B cell (primary cell): ENCODE data around the gene TINAG. TPM values are rescaled to one million over a fixed set of nuclear protein-coding genes. Genes with fewer than 3 reads are reported as not detected.
"Not testable (repeated sequence)": the region's sequence is repeated elsewhere in the genome, so short reads cannot be mapped to it uniquely, and the experiment has no call there.

Experiments
- ATAC-seq: fragments of 200-7000 bp; cut with Tn5 transposase; one replicate; pipeline ENCODE4 v1.10.0; 2021; ENCODE audit warnings: low read depth, mild to moderate bottlenecking, moderate number of reproducible peaks, moderate library complexity
- CTCF ChIA-PET: fragments of 350-600 bp; sonication (Branson Sonifier 250); formaldehyde crosslinking; loops from one replicate; lab custom pipeline; 2021; ENCODE audit warnings: antibody characterized with exemption, inconsistent platforms; lab: Charles Lee
- POLR2A ChIA-PET: fragments of 350-600 bp; sonication (Branson Sonifier 250); formaldehyde crosslinking; loops from one replicate; lab custom pipeline; 2021; ENCODE audit warnings: antibody characterized with exemption; lab: Charles Lee
- DNase-seq: peaks from one replicate; pipeline ENCODE4 v3.0.0; 2013
- H2AFZ ChIP-seq: 2 replicates; pipeline ENCODE4 v1.6.1; 2012; ENCODE audit warnings: mild to moderate bottlenecking, low read depth, low read length; ENCODE audit not compliant: insufficient read depth, poor library complexity, severe bottlenecking
- H3K27ac ChIP-seq, 2 donors: 1 replicate in 1 of 2; 2 replicates in 1 of 2; pipeline ENCODE4 v1.5.1; 2012 to 2013; ENCODE audit warnings: low read length in 2 of 2, mild to moderate bottlenecking in 2 of 2, moderate library complexity in 1 of 2
- H3K27me3 ChIP-seq, 4 experiments: fragments of 200-600 bp in 1 of 4; sonication (generic) in 1 of 4; replicated peaks in 1 of 4; 1 replicate in 2 of 4; 2 replicates in 2 of 4; pipeline versions ENCODE4 v1.6.1 to v1.7.0; 2013 to 2016; ENCODE audit warnings: low read length in 3 of 4, mild to moderate bottlenecking in 2 of 4, mixed read lengths in 1 of 4, moderate library complexity in 1 of 4; ENCODE audit not compliant: insufficient read depth in 4 of 4, control insufficient read depth in 3 of 4; ENCODE audit errors: control extremely low read depth in 1 of 4
- H3K36me3 ChIP-seq, 2 experiments: replicated peaks in 1 of 2; 1 replicate in 1 of 2; 2 replicates in 1 of 2; pipeline versions ENCODE4 v1.6.1 to v1.7.1; 2013; ENCODE audit warnings: low read length in 1 of 2; ENCODE audit not compliant: insufficient read depth in 2 of 2, control insufficient read depth in 1 of 2; ENCODE audit errors: control extremely low read depth in 1 of 2, extremely low read depth in 1 of 2
- H3K4me1 ChIP-seq, 2 donors: fragments of 200-600 bp in 1 of 2; sonication (generic) in 1 of 2; 1 replicate in 1 of 2; 2 replicates in 1 of 2; pipeline versions ENCODE4 v1.5.1 to v1.6.1; 2013 to 2017; ENCODE audit warnings: low read length in 2 of 2; ENCODE audit not compliant: control insufficient read depth in 2 of 2, insufficient read depth in 2 of 2
- H3K4me2 ChIP-seq: replicated peaks from 2 replicates; pipeline ENCODE3; 2012; ENCODE audit warnings: mild to moderate bottlenecking, low read depth, low read length; ENCODE audit not compliant: poor library complexity, severe bottlenecking
- H3K4me3 ChIP-seq, 5 experiments: fragments of 200-600 bp in 1 of 5; sonication (generic) in 1 of 5; 1 replicate in 3 of 5; 2 replicates in 2 of 5; pipeline versions ENCODE4 v1.5.1 to v1.7.0; 2011 to 2016; ENCODE audit warnings: low read length in 4 of 5, mild to moderate bottlenecking in 4 of 5, low read depth in 2 of 5, control low read depth in 1 of 5, moderate library complexity in 1 of 5; ENCODE audit not compliant: insufficient read depth in 1 of 5; ENCODE audit errors: control extremely low read depth in 1 of 5, extremely low read depth in 1 of 5
- H3K79me2 ChIP-seq: fragments of 200-600 bp; sonication (generic); one replicate; pipeline ENCODE4 v1.6.0; 2016; ENCODE audit warnings: low read length; ENCODE audit not compliant: control insufficient read depth, insufficient read depth
- H3K9ac ChIP-seq: fragments of 200-600 bp; sonication (generic); 2 replicates; pipeline ENCODE4 v1.6.1; 2017; ENCODE audit warnings: mild to moderate bottlenecking, low read length, moderate library complexity
- H3K9me3 ChIP-seq, 3 donors: one replicate each; pipeline versions ENCODE4 v1.6.1 to v1.7.1; 2013; ENCODE audit warnings: low read length in 2 of 3; ENCODE audit not compliant: control insufficient read depth in 2 of 3, insufficient read depth in 1 of 3; ENCODE audit errors: control extremely low read depth in 1 of 3
- H4K20me1 ChIP-seq: 2 replicates; pipeline ENCODE4 v1.6.0; 2012; ENCODE audit warnings: mild to moderate bottlenecking, low read length; ENCODE audit not compliant: insufficient read depth, control insufficient read depth, poor library complexity, severe bottlenecking
- H3K27ac Mint-ChIP-seq: one replicate; pipeline ENCODE4 v1.8.0; 2021; ENCODE audit warnings: mixed read lengths
- H3K27me3 Mint-ChIP-seq: one replicate; pipeline ENCODE4 v1.8.0; 2021; ENCODE audit warnings: mixed read lengths
- H3K4me1 Mint-ChIP-seq: one replicate; pipeline ENCODE4 v1.8.0; 2021; ENCODE audit warnings: mixed read lengths
- H3K4me3 Mint-ChIP-seq: one replicate; pipeline ENCODE4 v1.8.0; 2021; ENCODE audit warnings: mixed read lengths
- H3K9me3 Mint-ChIP-seq: one replicate; pipeline ENCODE4 v1.8.0; 2022; ENCODE audit warnings: mixed read lengths; ENCODE audit not compliant: insufficient read depth
- CTCF ChIP-seq: fragments of 200-600 bp; IDR thresholded peaks from one replicate; pipeline ENCODE4 v1.8.0; 2022; ENCODE audit warnings: antibody characterized with exemption, mild to moderate bottlenecking
- EZH2 ChIP-seq: IDR thresholded peaks from 2 replicates; pipeline ENCODE4 v1.6.1; 2012; ENCODE audit warnings: borderline replicate concordance, low read depth, mild to moderate bottlenecking, moderate library complexity, low read length; ENCODE audit not compliant: insufficient read depth, poor library complexity, severe bottlenecking
- WGBS: methylation state at CpG from one replicate; pipeline ENCODE4 v1.1.5; 2013; ENCODE audit warnings: missing lambda C conversion rate; ENCODE audit not compliant: insufficient coverage; 5-methylcytosine and 5-hydroxymethylcytosine counted together
- intact Hi-C: fragments of 100-400 bp; cut with micrococcal nuclease; formaldehyde crosslinking; loops from one replicate; pipeline ENCODE4 v1.10.0; 2022
- polyA plus RNA-seq: library from polyadenylated mRNA; depleted of rRNA; stranded (reverse); fragments of >200 nt; gene quantifications from 2 replicates; pipeline ENCODE4 v1.2.3, GENCODE V29; 2012
- total RNA-seq, 2 donors: library from RNA; stranded (reverse); fragments of 120-200 nt in 1 of 2; gene quantifications; 1 replicate in 1 of 2; 2 replicates in 1 of 2; pipeline versions ENCODE4 v1.2.3 to v1.2.4, GENCODE V29; 2013 to 2022

TINAG gene
- total and polyA plus RNA-seq, 2 donors (not counting 1 experiment from before 2014, with no cell fraction given), result not detected

- no peak for DNase-seq
- intact Hi-C loops, result no loop called here
- Histone ChIP-seq H3K79me2 (no peaks in the 10 kb centered on the region), H3K4me3 (no peak overlapping the region), H2AFZ (no peak overlapping the region), H3K36me3 (no peaks in the 10 kb centered on the region), H3K27me3 (no peaks in the 10 kb centered on the region), H3K4me1 (no peaks in the 10 kb centered on the region), H3K9ac (no peak overlapping the region), H3K4me2 (no peak overlapping the region), H3K27ac (no peak overlapping the region), H4K20me1 (no peaks in the 10 kb centered on the region), H3K9me3 (no peaks in the 10 kb centered on the region)
- H3K4me3 Mint-ChIP-seq, result no peak overlapping the region
- no peaks in the 10 kb centered on the region for H3K27me3 Mint-ChIP-seq
- no peak overlapping the region for H3K27ac Mint-ChIP-seq
- peaks cover 2% of the 10 kb centered on the region for H3K9me3 Mint-ChIP-seq
- CTCF ChIA-PET, result no interaction called here
- no peaks in the 10 kb centered on the region for H3K4me1 Mint-ChIP-seq
- ATAC-seq, result no peak
- no CpG with 5 or more reads among the region's 1 CpG for WGBS
- TF ChIP-seq EZH2 (no peak), CTCF (no peak)
- POLR2A ChIA-PET, result no interaction called here
Observed at GRCh38 chr6:54320871-54321270, 12.6 kb downstream of the TINAG start.

- ChIA-PET CTCF (no interaction called here), POLR2A (no interaction called here)
- no peak overlapping the region for H2AFZ ChIP-seq
- H3K27me3 Mint-ChIP-seq, result no peaks in the 10 kb centered on the region
- no peaks in the 10 kb centered on the region for H3K36me3 ChIP-seq
- H3K4me1 Mint-ChIP-seq, result no peaks in the 10 kb centered on the region
- ATAC-seq (no peak), DNase-seq (no peak)
- H3K9me3 Mint-ChIP-seq, result peaks cover 14% of the 10 kb centered on the region
- no peak for TF ChIP-seq CTCF
- TF ChIP-seq EZH2, result no peak
- no peaks in the 10 kb centered on the region for H3K27me3 ChIP-seq
- H3K79me2 ChIP-seq, result no peaks in the 10 kb centered on the region
- no peak overlapping the region for H3K4me2 ChIP-seq
- no peaks in the 10 kb centered on the region for H4K20me1 ChIP-seq
- H3K9me3 ChIP-seq, result peaks cover 0 to 8% (median 0%) of the 10 kb centered on the region in 3 donors
- WGBS, result 96% methylated on average over 4 of the region's 7 CpGs
- no peak overlapping the region for H3K4me3 Mint-ChIP-seq
- no peak overlapping the region for H3K27ac ChIP-seq
- H3K4me1 ChIP-seq, result no peaks in the 10 kb centered on the region
- H3K9ac ChIP-seq, result no peak overlapping the region
- intact Hi-C loops, result no loop called here
- H3K27ac Mint-ChIP-seq, result no peak overlapping the region
- H3K4me3 ChIP-seq, result no peak overlapping the region
Observed at GRCh38 chr6:54327631-54328030, 19.4 kb downstream of the TINAG start.

- H3K9me3 Mint-ChIP-seq, result peaks cover 22% of the 10 kb centered on the region
- CTCF ChIA-PET, H3K79me2 ChIP-seq: not testable (repeated sequence)
Observed at GRCh38 chr6:54331571-54331970, 23.3 kb downstream of the TINAG start.

More at GRCh38 chr6:54331571-54331970, 23.3 kb downstream of the TINAG start:
- POLR2A ChIA-PET, H3K9me3 ChIP-seq, H3K27me3 Mint-ChIP-seq, H2AFZ ChIP-seq, H3K27ac ChIP-seq, H3K4me1 ChIP-seq, H3K27ac Mint-ChIP-seq, H3K9ac ChIP-seq, H3K27me3 ChIP-seq, H4K20me1 ChIP-seq, DNase-seq, H3K4me3 ChIP-seq, ATAC-seq, intact Hi-C loops, H3K4me3 Mint-ChIP-seq, H3K36me3 ChIP-seq, H3K4me2 ChIP-seq, H3K4me1 Mint-ChIP-seq: not testable (repeated sequence)
- no CpG with 5 or more reads among the region's 2 CpGs for WGBS
